Activated CD8-positive, alpha-beta T cell treated with anti-CD3 and anti-CD28 coated beads for 36 hours (primary cell): ENCODE results near the gene TCHP. TPM values are rescaled to one million over a fixed set of nuclear protein-coding genes. Genes with fewer than 3 reads are reported as not detected.
"Not testable (repeated sequence)": the region's sequence is repeated elsewhere in the genome, so short reads cannot be mapped to it uniquely, and the experiment has no call there.

Experiments used
- ATAC-seq: fragments of 200-7000 bp; cut with Tn5 transposase; one replicate; pipeline ENCODE4 v1.10.0; 2021; ENCODE audit warnings: mild to moderate bottlenecking, moderate library complexity
- CTCF ChIA-PET: fragments of 350-600 bp; sonication (Branson Sonifier 250); formaldehyde crosslinking; loops from one replicate; lab custom pipeline; 2021; ENCODE audit warnings: antibody characterized with exemption; lab: Charles Lee
- POLR2A ChIA-PET: fragments of 350-600 bp; sonication (Branson Sonifier 250); formaldehyde crosslinking; loops from one replicate; lab custom pipeline; 2021; ENCODE audit warnings: antibody characterized with exemption; lab: Charles Lee
- DNase-seq: peaks from one replicate; pipeline ENCODE4 v3.0.0-alpha.2; 2020
- H3K27ac Mint-ChIP-seq: one replicate; pipeline ENCODE4 v1.8.0; 2021; ENCODE audit warnings: mild to moderate bottlenecking, mixed read lengths
- H3K27me3 Mint-ChIP-seq: one replicate; pipeline ENCODE4 v1.8.0; 2021; ENCODE audit warnings: mixed read lengths
- H3K36me3 Mint-ChIP-seq: one replicate; pipeline ENCODE4 v1.8.0; 2021; ENCODE audit warnings: low read depth, mixed read lengths
- H3K4me1 Mint-ChIP-seq: one replicate; pipeline ENCODE4 v1.8.0; 2021; ENCODE audit warnings: low read depth, mixed read lengths
- H3K4me3 Mint-ChIP-seq: one replicate; pipeline ENCODE4 v1.8.0; 2021; ENCODE audit warnings: mild to moderate bottlenecking, moderate library complexity, mixed read lengths
- H3K9me3 Mint-ChIP-seq: one replicate; pipeline ENCODE4 v1.8.0; 2021; ENCODE audit warnings: mixed read lengths
- CTCF ChIP-seq: fragments of 200-600 bp; IDR thresholded peaks from one replicate; pipeline ENCODE4 v1.8.0; 2022; ENCODE audit warnings: antibody characterized with exemption, mild to moderate bottlenecking
- intact Hi-C: fragments of 100-400 bp; cut with micrococcal nuclease; formaldehyde crosslinking; loops from one replicate; pipeline ENCODE4 v1.10.0; 2022
- total RNA-seq, 2 experiments: library from RNA; stranded (reverse); gene quantifications; one replicate each; pipeline ENCODE4 v1.2.3, GENCODE V29; 2021

The TCHP gene
- total RNA-seq, result 10 to 100 TPM; 19.9 to 21.0 TPM

- TF ChIP-seq CTCF, result no peak
- ChIA-PET POLR2A (interaction anchor here (1.0 to 1.7 kb wide), 7 partner anchors 9 to 174 kb away, joined by 3 to 10 read pairs (median 3); no protein-coding TSS in a partner anchor), CTCF (interaction anchor here (0.8 to 4.2 kb wide), 8 partner anchors 12 to 329 kb away, joined by 3 to 21 read pairs (median 4); no protein-coding TSS in a partner anchor)
- peak; percentile 84 for DNase-seq
- intact Hi-C loops, result no loop called here
- H3K4me3 Mint-ChIP-seq, result peak within 1 kb of the TSS; percentile 96
- peak; percentile 89 for ATAC-seq
- peak within 1 kb of the TSS; percentile 99 for H3K27ac Mint-ChIP-seq
- H3K36me3 Mint-ChIP-seq, result peaks cover 14% of the 10 kb centered on the region
- no peaks in the 10 kb centered on the region for H3K9me3 Mint-ChIP-seq
- peaks cover 12% of the 10 kb centered on the region for H3K4me1 Mint-ChIP-seq
- no peaks in the 10 kb centered on the region for H3K27me3 Mint-ChIP-seq
Observed at GRCh38 chr12:109899783-109900751, at the start of gene TCHP. Gene TCHP (plus strand): TSS chr12:109900274. CDS start chr12:109903027, 2,753 bp downstream.

GRCh38 chr12:109850518-109850917 is 49.6 kb upstream of the TCHP start:
- intact Hi-C loops, DNase-seq, H3K36me3 Mint-ChIP-seq, H3K4me3 Mint-ChIP-seq, ATAC-seq, H3K27me3 Mint-ChIP-seq, H3K4me1 Mint-ChIP-seq, H3K9me3 Mint-ChIP-seq, H3K27ac Mint-ChIP-seq: not testable (repeated sequence)
- ChIA-PET CTCF (interaction anchor here (1.9 kb wide), 1 partner anchor 46 kb away, joined by 4 read pairs; no protein-coding TSS in a partner anchor), POLR2A (interaction anchor here (1.1 kb wide), 1 partner anchor 8 kb away, joined by 3 read pairs; no protein-coding TSS in a partner anchor)

- no peak for TF ChIP-seq CTCF
- POLR2A ChIA-PET, result interaction anchor here (1.2 kb wide), 1 partner anchor 10 kb away, joined by 3 read pairs; no protein-coding TSS in a partner anchor
- peaks cover 2% of the 10 kb centered on the region for H3K4me1 Mint-ChIP-seq
- DNase-seq (no peak), ATAC-seq (no peak)
- no peak overlapping the region for H3K27ac Mint-ChIP-seq
- intact Hi-C loops, result no loop called here
- H3K4me3 Mint-ChIP-seq, result no peak overlapping the region
- no peaks in the 10 kb centered on the region for H3K27me3 Mint-ChIP-seq
- H3K36me3 Mint-ChIP-seq, result peaks cover 4% of the 10 kb centered on the region
- no peaks in the 10 kb centered on the region for H3K9me3 Mint-ChIP-seq
- CTCF ChIA-PET, result interaction anchor here (3.5 to 4.0 kb wide), 2 partner anchors 10 to 73 kb away, joined by 24 to 34 read pairs; no protein-coding TSS in a partner anchor
Observed at GRCh38 chr12:109855377-109855776, 44.7 kb upstream of the TCHP start.

GRCh38 chr12:109857715-109858114 is 42.4 kb upstream of the TCHP start:
- CTCF ChIA-PET, result interaction anchor here (1.0 to 6.0 kb wide), 2 partner anchors 13 to 17 kb away, joined by 3 to 27 read pairs; no protein-coding TSS in a partner anchor
- Mint-ChIP-seq H3K27ac (no peak overlapping the region), H3K4me3 (no peak overlapping the region)

More at GRCh38 chr12:109857715-109858114, 42.4 kb upstream of the TCHP start:
- no peak for DNase-seq
- POLR2A ChIA-PET, result interaction anchor here (0.5 kb wide), 1 partner anchor 290 kb away, joined by 4 read pairs; no protein-coding TSS in a partner anchor
- intact Hi-C loops, result no loop called here
- Mint-ChIP-seq H3K9me3 (no peaks in the 10 kb centered on the region), H3K27me3 (no peaks in the 10 kb centered on the region), H3K36me3 (peaks cover 4% of the 10 kb centered on the region), H3K4me1 (peaks cover 2% of the 10 kb centered on the region)
- no peak for TF ChIP-seq CTCF
- no peak for ATAC-seq
